Measurements from ENCODE around the gene S100A1. TPM values are rescaled to one million over a fixed set of nuclear protein-coding genes. Genes with fewer than 3 reads are reported as not detected.

The S100A1 gene
- total RNA-seq, 1 experiment from 2014 or later, result 18.1 TPM

DNA sequence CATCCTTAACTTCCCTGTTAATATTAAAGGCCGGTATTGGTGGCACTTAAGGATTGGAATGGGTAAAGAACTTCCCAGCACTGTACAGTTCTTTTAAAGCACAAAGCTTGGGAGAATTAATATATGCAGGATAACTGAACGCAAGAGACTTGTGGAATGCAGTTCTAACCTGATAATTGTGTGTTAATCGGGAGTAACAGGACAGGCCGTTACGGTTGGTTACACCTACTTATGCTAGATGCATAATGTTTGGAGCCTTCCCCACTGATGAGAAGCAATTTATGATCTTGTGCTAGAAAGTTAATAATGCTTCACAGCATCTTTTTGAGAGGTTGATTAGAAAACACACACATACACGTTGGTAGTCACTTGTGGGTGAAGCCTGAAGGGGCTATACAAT, 12.6 kb downstream of the S100A1 start:
- H3K27me3 ChIP-seq (replicated peaks; ENCODE audit: control insufficient read depth, insufficient read depth, low read length), result no peaks in the 10 kb centered on the region
- ChIA-PET POLR2A (interaction anchor here (1.1 kb wide), 1 partner anchor 14 kb away, joined by 4 read pairs; the partner anchor contains the start of gene S100A13), CTCF (no interaction called here)
- no peak overlapping the region for H3K4me3 ChIP-seq (ENCODE audit: low read depth, low read length)
- H3K27me3 Mint-ChIP-seq (ENCODE audit: insufficient read depth, unreplicated experiment), result no peaks in the 10 kb centered on the region
- H3K4me3 Mint-ChIP-seq (ENCODE audit: unreplicated experiment), result no peak overlapping the region
- no peaks in the 10 kb centered on the region for H3K9me3 Mint-ChIP-seq (ENCODE audit: unreplicated experiment)
- no peak overlapping the region for H3K27ac Mint-ChIP-seq (ENCODE audit: unreplicated experiment)
- peaks cover 32% of the 10 kb centered on the region for H3K4me1 Mint-ChIP-seq (ENCODE audit: low read depth, unreplicated experiment)
- peaks cover 5% of the 10 kb centered on the region for H3K4me1 ChIP-seq
- H3K36me3 ChIP-seq (ENCODE audit: control insufficient read depth, insufficient read depth, low read length), result peaks cover 11% of the 10 kb centered on the region
- intact Hi-C loops (cut with micrococcal nuclease; ENCODE audit: unreplicated experiment), result no loop called here
- H3K9me3 ChIP-seq, result no peaks in the 10 kb centered on the region
- peaks cover 94% of the 10 kb centered on the region for H3K36me3 Mint-ChIP-seq (ENCODE audit: insufficient read depth, unreplicated experiment)
- no TSS peak for BruUV-seq (replicated peaks)
- no peak for TF ChIP-seq CTCF (IDR thresholded peaks at IDR 0.05; ENCODE audit: insufficient read depth in 1 of 2, low read depth in 1 of 2, low read length in 1 of 2, severe bottlenecking in 1 of 2, unreplicated experiment in 1 of 2)
- no peak for DNase-seq

- TF ChIP-seq CTCF (IDR thresholded peaks at IDR 0.05; ENCODE audit: insufficient read depth in 1 of 2, low read depth in 1 of 2, low read length in 1 of 2, severe bottlenecking in 1 of 2, unreplicated experiment in 1 of 2), result no peak
- no peak for DNase-seq
- Mint-ChIP-seq H3K4me1 (ENCODE audit: low read depth, unreplicated experiment) (peaks cover 27% of the 10 kb centered on the region), H3K4me3 (ENCODE audit: unreplicated experiment) (no peak overlapping the region), H3K27me3 (ENCODE audit: insufficient read depth, unreplicated experiment) (no peaks in the 10 kb centered on the region), H3K27ac (ENCODE audit: unreplicated experiment) (no peak overlapping the region), H3K9me3 (ENCODE audit: unreplicated experiment) (no peaks in the 10 kb centered on the region), H3K36me3 (ENCODE audit: insufficient read depth, unreplicated experiment) (peaks cover 94% of the 10 kb centered on the region)
- Histone ChIP-seq H3K27me3 (replicated peaks; ENCODE audit: control insufficient read depth, insufficient read depth, low read length) (no peaks in the 10 kb centered on the region), H3K4me3 (ENCODE audit: low read depth, low read length) (no peak overlapping the region), H3K36me3 (ENCODE audit: control insufficient read depth, insufficient read depth, low read length) (peaks cover 11% of the 10 kb centered on the region), H3K4me1 (peaks cover 5% of the 10 kb centered on the region; the same call in 1 of the 2 replicates), H3K9me3 (no peaks in the 10 kb centered on the region)
- no TSS peak for BruUV-seq (replicated peaks)
- intact Hi-C loops (cut with micrococcal nuclease; ENCODE audit: unreplicated experiment), result no loop called here
- ChIA-PET CTCF (interaction anchor here (1.0 kb wide), 1 partner anchor 15 kb away, joined by 3 read pairs; the partner anchor contains the start of gene S100A13), POLR2A (no interaction called here)
These were observed 13.9 kb downstream of the S100A1 start for GRCh38 chr1:153642161-153642560.

DNA sequence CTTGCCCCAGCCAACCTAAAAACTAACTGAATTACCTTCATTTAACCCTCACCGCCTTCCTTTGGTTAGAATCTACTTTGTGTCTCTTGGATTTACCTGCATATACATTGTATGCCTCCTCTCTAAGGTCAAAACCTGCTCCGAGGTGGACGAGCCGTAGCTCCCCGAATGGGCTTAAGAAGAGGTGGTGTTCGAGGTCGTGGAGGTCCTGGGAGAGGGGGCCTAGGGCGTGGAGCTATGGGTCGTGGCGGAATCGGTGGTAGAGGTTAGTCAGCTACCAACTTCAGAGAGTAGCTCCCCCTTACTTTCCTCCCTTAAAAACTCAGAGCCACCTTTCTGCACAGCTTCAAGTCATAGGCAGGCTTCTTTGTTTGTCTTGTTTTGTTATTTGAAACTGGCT, 14.9 kb downstream of the S100A1 start:
- Mint-ChIP-seq H3K27me3 (ENCODE audit: insufficient read depth, unreplicated experiment) (no peaks in the 10 kb centered on the region), H3K4me3 (ENCODE audit: unreplicated experiment) (no peak overlapping the region), H3K36me3 (ENCODE audit: insufficient read depth, unreplicated experiment) (peaks cover 94% of the 10 kb centered on the region), H3K4me1 (ENCODE audit: low read depth, unreplicated experiment) (peaks cover 28% of the 10 kb centered on the region), H3K9me3 (ENCODE audit: unreplicated experiment) (no peaks in the 10 kb centered on the region), H3K27ac (ENCODE audit: unreplicated experiment) (no peak overlapping the region)
- TF ChIP-seq CTCF (IDR thresholded peaks at IDR 0.05; ENCODE audit: insufficient read depth in 1 of 2, low read depth in 1 of 2, low read length in 1 of 2, severe bottlenecking in 1 of 2, unreplicated experiment in 1 of 2), result no peak
- H3K27me3 ChIP-seq (replicated peaks; ENCODE audit: control insufficient read depth, insufficient read depth, low read length), result no peaks in the 10 kb centered on the region
- ChIA-PET POLR2A (interaction anchor here (2.2 to 3.1 kb wide), 2 partner anchors 9 to 16 kb away, joined by 10 to 34 read pairs; partner anchors contain the start of genes CHTOP and S100A13), CTCF (interaction anchor here (2.1 kb wide), 1 partner anchor 15 kb away, joined by 13 read pairs; the partner anchor contains the start of genes S100A1 and S100A13)
- H3K36me3 ChIP-seq (ENCODE audit: control insufficient read depth, insufficient read depth, low read length), result peaks cover 11% of the 10 kb centered on the region
- peaks cover 5% of the 10 kb centered on the region; the same call in 1 of the 2 replicates for H3K4me1 ChIP-seq
- no peak for DNase-seq
- no peaks in the 10 kb centered on the region for H3K9me3 ChIP-seq
- no peak overlapping the region for H3K4me3 ChIP-seq (ENCODE audit: low read depth, low read length)
- intact Hi-C loops (cut with micrococcal nuclease; ENCODE audit: unreplicated experiment), result no loop called here
- BruUV-seq (replicated peaks), result no TSS peak
